Measurements from ENCODE around the gene ZNF660.

The ZNF660 gene

DNA sequence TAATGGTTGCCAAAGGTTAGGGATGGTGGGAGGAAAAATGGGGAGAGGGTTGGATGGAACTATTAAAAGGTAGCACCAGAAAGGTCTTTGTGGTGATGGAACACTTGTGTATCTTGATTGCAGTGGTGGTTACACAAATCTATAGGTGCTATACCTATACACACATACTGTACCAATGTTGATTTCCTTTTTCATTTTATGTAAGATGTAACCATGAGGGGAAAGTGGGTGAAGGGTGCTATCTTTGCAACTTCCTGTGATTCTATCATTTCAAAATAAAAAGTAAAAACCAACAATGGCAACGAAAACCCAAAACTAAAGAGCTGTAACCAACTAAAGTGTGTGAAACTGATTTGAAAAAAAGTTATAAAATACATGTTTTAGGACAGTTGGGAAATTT is 63.0 kb downstream of the ZNF660 start:
- H2AFZ ChIP-seq (ENCODE audit: low read depth): peak overlapping the region; percentile 83
- no peak overlapping the region for H3K4me3 ChIP-seq (IDR thresholded peaks at IDR 0.05; ENCODE audit: insufficient read depth, low read depth, low read length)
- no peak overlapping the region for H3K9ac ChIP-seq
- H4K20me1 ChIP-seq (ENCODE audit: insufficient read depth): no peaks in the 10 kb centered on the region
- H3K27ac ChIP-seq: no peak overlapping the region
- no peaks in the 10 kb centered on the region; the same call in 1 of the 2 replicates for H3K36me3 ChIP-seq (ENCODE audit: insufficient read depth)
- peak overlapping the region; percentile 71; the same call in 1 of the 2 replicates for H3K4me2 ChIP-seq
- no peaks in the 10 kb centered on the region for H3K79me2 ChIP-seq (ENCODE audit: insufficient read depth, low read depth)
- no peaks in the 10 kb centered on the region for H3K27me3 ChIP-seq (ENCODE audit: insufficient read depth, low read depth)
- H3K4me1 ChIP-seq (ENCODE audit: low read depth, poor library complexity, severe bottlenecking): peaks cover 11% of the 10 kb centered on the region
- TF ChIP-seq, protein P1, sequence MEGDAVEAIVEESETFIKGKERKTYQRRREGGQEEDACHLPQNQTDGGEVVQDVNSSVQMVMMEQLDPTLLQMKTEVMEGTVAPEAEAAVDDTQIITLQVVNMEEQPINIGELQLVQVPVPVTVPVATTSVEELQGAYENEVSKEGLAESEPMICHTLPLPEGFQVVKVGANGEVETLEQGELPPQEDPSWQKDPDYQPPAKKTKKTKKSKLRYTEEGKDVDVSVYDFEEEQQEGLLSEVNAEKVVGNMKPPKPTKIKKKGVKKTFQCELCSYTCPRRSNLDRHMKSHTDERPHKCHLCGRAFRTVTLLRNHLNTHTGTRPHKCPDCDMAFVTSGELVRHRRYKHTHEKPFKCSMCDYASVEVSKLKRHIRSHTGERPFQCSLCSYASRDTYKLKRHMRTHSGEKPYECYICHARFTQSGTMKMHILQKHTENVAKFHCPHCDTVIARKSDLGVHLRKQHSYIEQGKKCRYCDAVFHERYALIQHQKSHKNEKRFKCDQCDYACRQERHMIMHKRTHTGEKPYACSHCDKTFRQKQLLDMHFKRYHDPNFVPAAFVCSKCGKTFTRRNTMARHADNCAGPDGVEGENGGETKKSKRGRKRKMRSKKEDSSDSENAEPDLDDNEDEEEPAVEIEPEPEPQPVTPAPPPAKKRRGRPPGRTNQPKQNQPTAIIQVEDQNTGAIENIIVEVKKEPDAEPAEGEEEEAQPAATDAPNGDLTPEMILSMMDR (conservative IDR thresholded peaks at IDR 0.05; ENCODE audit: low read depth, low read length): no peak

DNA sequence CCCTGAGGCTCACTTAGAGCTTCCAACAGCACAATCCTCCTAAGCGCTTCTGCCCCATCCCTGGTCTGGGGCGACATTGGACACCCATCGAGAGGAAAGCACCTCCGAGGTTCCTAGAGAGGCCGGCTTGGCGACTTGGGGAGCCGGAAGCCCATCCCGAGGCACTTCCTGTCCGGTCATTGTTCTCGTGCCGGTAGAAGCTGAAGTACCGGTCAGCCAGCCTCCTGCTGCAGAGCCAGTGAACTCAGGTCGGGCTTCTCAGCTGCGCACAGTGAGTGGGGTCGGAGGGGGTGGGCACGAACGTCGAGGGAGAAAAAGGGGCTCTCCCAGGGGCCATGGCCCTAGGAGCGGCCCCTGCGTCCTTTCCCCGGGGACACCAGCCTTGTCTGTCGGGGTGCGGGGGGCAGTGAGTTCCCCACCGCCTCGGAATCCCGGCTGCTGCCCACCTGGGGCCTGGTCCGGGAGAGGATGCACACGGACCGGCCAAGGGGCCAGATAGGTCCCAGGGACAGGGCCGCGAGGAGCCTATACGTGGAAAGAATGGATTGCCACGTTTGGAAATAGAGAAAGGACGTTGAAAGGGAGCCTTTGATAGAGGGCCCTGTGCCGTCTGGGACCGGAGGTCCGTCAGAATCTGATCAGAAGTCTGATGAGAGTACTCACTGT is 63.9 kb downstream of the ZNF660 start, which contains the start of gene ZNF35:
TSS of gene ZNF35 (plus strand) at position 169 of the 666 bp plus-strand sequence. CDS start 2,336 bp downstream, outside the sequence.
- no peaks in the 10 kb centered on the region for H4K20me1 ChIP-seq (ENCODE audit: insufficient read depth)
- H3K4me1 ChIP-seq (ENCODE audit: low read depth, poor library complexity, severe bottlenecking): peaks cover 11% of the 10 kb centered on the region
- H3K4me3 ChIP-seq (IDR thresholded peaks at IDR 0.05; ENCODE audit: insufficient read depth, low read depth, low read length): peak within 1 kb of the TSS; percentile 80
- no peaks in the 10 kb centered on the region for H3K79me2 ChIP-seq (ENCODE audit: insufficient read depth, low read depth)
- H3K9ac ChIP-seq: peak within 1 kb of the TSS; percentile 62; the same call in 1 of the 2 replicates
- TF ChIP-seq, protein P1 (conservative IDR thresholded peaks at IDR 0.05; ENCODE audit: low read depth, low read length): no peak
- H3K4me2 ChIP-seq: peak within 1 kb of the TSS; percentile 71
- no peak within 1 kb of the TSS for H3K27ac ChIP-seq
- H3K27me3 ChIP-seq (ENCODE audit: insufficient read depth, low read depth): no peaks in the 10 kb centered on the region
- peaks cover 5% of the 10 kb centered on the region; the same call in 1 of the 2 replicates for H3K36me3 ChIP-seq (ENCODE audit: insufficient read depth)
- peak within 1 kb of the TSS; percentile 83 for H2AFZ ChIP-seq (ENCODE audit: low read depth)
